Choroid plexus epithelial cell (primary cell): ENCODE measurements around the gene PLXDC1.

Experiments used
- DNase-seq: peaks from one replicate; pipeline ENCODE4 v3.0.0-alpha.2; 2010; ENCODE audit warnings: low read depth
- H3K4me3 ChIP-seq: 2 replicates; pipeline ENCODE4 v1.5.1; 2011; ENCODE audit warnings: low read depth, mild to moderate bottlenecking, control low read depth, low read length, moderate library complexity
- TF ChIP-seq, protein P1 (sequence below): conservative IDR thresholded peaks from 2 replicates; pipeline ENCODE4 v1.5.1; 2011; ENCODE audit warnings: low read depth, mild to moderate bottlenecking, control low read depth, inconsistent platforms, low read length, moderate library complexity

PLXDC1 gene

DNA sequence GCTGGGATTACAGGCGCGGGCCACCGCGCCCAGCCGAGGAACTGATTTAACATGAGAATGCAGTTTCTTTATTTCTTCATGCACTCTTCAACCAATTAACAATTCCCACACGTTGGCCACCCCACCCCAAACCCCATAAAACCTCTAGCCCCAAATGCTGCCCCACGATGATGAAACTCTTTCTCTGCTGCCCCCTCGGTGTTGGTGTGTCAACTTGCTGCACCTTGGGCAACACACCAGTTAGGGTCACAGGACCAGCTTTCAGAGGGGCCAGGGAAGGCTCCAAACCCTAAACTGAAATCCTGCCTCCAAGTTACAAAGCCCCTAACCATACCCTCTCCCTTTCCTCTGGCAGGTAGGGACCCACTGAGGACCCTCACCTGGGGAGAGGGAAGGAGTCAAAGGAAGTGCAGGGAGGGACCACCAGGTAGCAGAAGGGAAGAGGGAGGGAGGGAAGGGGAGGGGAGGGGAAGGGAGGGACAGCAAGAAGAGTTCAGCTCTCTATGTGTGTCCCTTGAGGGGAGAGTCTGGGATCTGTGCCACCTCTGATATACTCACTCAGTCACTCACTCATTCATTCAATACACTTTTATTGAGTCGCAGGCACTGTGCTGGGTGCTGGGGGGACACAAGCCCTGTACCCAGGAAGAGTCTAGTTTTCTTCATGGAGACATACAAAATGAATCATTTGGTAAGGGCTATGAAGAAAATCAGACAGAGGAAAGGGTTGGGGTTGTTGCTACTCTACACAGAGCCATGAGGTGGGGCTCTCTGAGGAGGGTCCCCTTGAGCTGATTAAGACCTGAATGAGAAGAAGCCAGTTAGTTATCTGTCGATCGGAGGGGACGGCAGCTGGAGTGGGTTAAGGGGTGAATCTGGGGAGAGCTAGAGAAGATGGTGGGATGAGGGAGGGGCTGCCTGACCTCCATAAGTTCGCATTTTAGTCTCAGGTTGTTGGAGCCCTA lies 3.9 kb downstream of the PLXDC1 start:
- H3K4me3 ChIP-seq, result no peak overlapping the region
- TF ChIP-seq, protein P1, sequence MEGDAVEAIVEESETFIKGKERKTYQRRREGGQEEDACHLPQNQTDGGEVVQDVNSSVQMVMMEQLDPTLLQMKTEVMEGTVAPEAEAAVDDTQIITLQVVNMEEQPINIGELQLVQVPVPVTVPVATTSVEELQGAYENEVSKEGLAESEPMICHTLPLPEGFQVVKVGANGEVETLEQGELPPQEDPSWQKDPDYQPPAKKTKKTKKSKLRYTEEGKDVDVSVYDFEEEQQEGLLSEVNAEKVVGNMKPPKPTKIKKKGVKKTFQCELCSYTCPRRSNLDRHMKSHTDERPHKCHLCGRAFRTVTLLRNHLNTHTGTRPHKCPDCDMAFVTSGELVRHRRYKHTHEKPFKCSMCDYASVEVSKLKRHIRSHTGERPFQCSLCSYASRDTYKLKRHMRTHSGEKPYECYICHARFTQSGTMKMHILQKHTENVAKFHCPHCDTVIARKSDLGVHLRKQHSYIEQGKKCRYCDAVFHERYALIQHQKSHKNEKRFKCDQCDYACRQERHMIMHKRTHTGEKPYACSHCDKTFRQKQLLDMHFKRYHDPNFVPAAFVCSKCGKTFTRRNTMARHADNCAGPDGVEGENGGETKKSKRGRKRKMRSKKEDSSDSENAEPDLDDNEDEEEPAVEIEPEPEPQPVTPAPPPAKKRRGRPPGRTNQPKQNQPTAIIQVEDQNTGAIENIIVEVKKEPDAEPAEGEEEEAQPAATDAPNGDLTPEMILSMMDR, result no peak

DNA sequence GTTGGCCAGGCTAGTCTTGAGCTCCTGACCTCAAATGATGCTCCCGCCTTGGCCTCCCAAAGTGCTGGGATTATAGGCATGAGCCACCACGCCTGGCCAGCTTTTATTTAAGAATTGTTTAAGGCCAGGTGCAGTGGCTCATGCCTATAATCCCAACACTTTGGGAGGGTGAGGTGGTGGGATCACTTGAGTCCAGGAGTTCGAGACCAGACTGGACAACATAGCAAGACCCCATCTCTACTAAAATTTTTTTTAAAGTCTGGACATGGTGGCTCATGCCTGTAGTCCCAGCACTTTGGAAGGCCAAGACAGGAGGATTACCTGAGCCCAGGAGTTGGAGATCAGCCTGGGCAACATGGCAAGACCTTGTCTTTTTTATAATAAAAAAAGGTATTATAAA lies 5.2 kb downstream of the PLXDC1 start:
- TF ChIP-seq, protein P1, result no peak
- no peak for DNase-seq
- no peak overlapping the region for H3K4me3 ChIP-seq

More for the DNA sequence above, 3.9 kb downstream of the PLXDC1 start:
- no peak for DNase-seq

DNA sequence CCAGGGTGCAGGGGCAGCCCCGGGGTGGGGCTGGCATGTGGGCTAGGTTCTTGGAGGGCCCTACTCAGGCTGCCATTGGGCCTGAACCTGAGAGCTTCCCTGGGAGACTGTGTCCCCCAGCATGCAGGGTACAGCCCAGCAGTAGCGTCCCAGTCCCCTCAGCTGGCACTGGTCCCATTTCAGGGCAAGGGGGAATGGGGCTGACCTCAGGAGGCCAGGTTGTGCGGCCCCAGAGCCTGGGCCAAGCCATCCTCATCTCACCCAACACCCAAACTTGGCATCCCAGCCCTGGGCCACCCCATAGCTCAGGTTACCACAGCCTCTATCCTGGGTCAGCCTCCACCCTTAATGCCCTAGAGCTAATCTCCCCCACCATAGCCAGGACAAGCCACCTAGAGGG lies 6.3 kb downstream of the PLXDC1 start:
- no peak for DNase-seq
- H3K4me3 ChIP-seq, result no peak overlapping the region
- TF ChIP-seq, protein P1, result no peak

DNA sequence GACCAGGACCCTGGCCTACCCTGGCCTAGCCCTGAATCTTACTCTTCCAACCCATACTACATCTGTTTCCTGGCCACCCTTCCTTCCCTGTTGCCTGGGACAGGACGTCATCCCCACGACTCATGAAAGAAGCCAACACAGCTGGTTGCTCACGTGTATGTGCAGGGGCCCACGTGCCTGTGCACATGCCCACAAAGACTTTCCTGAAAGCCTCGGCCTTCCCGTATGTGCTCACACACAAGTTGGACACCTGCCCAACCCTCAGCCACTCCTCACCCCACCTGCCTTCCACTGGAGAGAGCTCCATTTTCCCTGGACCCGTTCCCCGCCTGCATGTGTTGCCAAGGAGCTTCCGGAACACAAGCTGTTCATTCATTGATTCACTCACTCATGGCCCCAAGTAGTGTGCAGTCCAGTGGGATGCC lies 7.0 kb downstream of the PLXDC1 start:
- peak; percentile 60 for DNase-seq
- TF ChIP-seq, protein P1, result no peak
- H3K4me3 ChIP-seq, result no peak overlapping the region

DNA sequence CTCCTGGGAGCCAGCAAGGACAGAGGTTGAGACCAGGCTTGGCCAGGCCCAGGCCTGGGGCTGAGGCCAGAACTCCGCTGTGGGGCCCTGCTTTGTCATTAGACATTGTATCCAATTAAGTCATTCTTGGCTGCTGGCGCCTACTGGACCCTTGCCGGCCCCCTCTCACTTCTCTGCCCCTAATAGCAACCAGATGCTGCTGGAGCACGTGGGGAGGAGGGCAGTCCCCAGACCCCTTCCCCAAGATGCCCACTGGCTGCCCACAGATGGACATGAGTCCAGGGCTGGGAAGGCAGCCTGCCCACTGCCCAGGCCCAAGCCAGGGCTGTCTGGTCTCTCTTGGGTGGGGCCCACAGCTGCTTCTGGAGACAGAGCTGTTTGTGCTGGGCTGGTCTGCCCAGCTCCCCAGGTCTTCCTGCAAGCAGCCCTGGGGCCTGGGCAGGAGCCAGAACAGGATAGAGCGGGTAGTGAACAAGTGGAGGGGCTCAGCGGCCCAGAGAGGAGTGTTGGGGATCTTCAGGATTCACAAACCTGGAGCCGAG lies 7.8 kb downstream of the PLXDC1 start:
- no peak overlapping the region for H3K4me3 ChIP-seq
- no peak for DNase-seq
- TF ChIP-seq, protein P1, result no peak

DNA sequence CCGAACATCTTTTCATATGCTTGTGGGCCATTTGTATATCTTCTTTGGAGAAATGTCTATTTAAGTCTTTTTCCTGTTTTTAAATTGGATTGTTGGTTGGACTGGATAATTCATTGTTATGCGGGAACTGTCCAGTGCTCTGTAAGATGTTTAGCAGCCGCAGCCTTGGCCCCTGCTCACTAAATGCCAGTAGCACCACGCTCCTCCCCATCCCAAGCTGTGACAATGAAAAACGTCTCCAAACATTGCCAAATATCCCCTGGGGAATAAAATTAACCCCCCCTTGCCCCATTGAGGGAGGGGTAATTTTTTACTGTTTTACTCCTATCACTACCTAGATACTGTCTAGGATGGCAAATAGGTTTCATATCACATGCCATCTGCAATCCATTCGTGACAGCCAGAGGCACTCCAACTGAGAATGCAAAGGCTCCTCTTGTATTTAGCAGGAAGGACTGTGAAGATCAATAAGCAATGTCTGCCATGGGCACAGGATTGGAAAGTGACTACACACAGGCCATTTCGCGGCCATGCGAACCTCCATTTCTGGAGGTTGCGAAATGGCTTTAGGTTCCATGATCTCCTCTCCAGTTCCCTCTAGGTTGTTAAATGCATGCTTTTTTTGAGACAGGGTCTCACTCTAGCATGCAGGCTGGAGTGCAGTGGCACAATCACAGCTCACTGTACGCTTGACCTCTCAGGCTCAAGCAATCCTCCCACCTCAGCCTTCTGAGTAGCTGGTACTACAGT lies 9.3 kb downstream of the PLXDC1 start:
- H3K4me3 ChIP-seq, result no peak overlapping the region
- no peak for DNase-seq
- TF ChIP-seq, protein P1, result no peak
